Mesendoderm (in vitro differentiated cells): ENCODE measurements around the gene MICB.
A peak's percentile ranks its signal among the peaks of the same experiment; 100 is the strongest.

ENCODE experiments used
- DNase-seq: peaks from one replicate; pipeline ENCODE4 v3.0.0; 2013
- H2AK5ac ChIP-seq: 2 replicates; pipeline ENCODE4 v1.6.1; 2013; ENCODE audit warnings: low read length, inconsistent platforms
- H2BK120ac ChIP-seq: 2 replicates; pipeline ENCODE4 v1.6.1; 2013; ENCODE audit warnings: low read depth, mild to moderate bottlenecking, low read length, moderate library complexity, mixed read lengths
- H2BK15ac ChIP-seq: replicated peaks from 2 replicates; pipeline ENCODE4 v1.6.1; 2013; ENCODE audit warnings: low read depth, mild to moderate bottlenecking, moderate library complexity
- H2BK5ac ChIP-seq: 2 replicates; pipeline ENCODE4 v1.6.1; 2013; ENCODE audit warnings: low read length, inconsistent platforms
- H3K18ac ChIP-seq: 2 replicates; pipeline ENCODE4 v1.6.1; 2013; ENCODE audit warnings: mild to moderate bottlenecking, low read length, mixed read lengths
- H3K23ac ChIP-seq: one replicate; pipeline ENCODE4 v1.6.1; 2013; ENCODE audit warnings: low read length
- H3K27ac ChIP-seq: 2 replicates; pipeline ENCODE4 v1.5.1; 2013; ENCODE audit warnings: low read depth, mild to moderate bottlenecking, inconsistent platforms, low read length, moderate library complexity
- H3K27me3 ChIP-seq: 2 replicates; pipeline ENCODE4 v1.6.1; 2013; ENCODE audit warnings: low read length, control low read depth, mild to moderate bottlenecking, inconsistent platforms; ENCODE audit not compliant: insufficient read depth, poor library complexity
- H3K36me3 ChIP-seq: 2 replicates; pipeline ENCODE4 v1.6.1; 2013; ENCODE audit warnings: low read length, inconsistent platforms; ENCODE audit not compliant: control insufficient read depth, insufficient read depth
- H3K4ac ChIP-seq: one replicate; pipeline ENCODE4 v1.6.1; 2013; ENCODE audit warnings: low read depth, mild to moderate bottlenecking, low read length, moderate library complexity
- H3K4me1 ChIP-seq: 2 replicates; pipeline ENCODE4 v1.6.1; 2013; ENCODE audit warnings: low read depth, low read length, inconsistent platforms; ENCODE audit not compliant: control insufficient read depth
- H3K4me2 ChIP-seq: 2 replicates; pipeline ENCODE4 v1.6.1; 2013; ENCODE audit warnings: low read length
- H3K4me3 ChIP-seq: 2 replicates; pipeline ENCODE4 v1.5.1; 2013; ENCODE audit warnings: mild to moderate bottlenecking, low read length
- H3K56ac ChIP-seq: one replicate; pipeline ENCODE4 v1.6.1; 2013; ENCODE audit warnings: low read length
- H3K79me1 ChIP-seq: 2 replicates; pipeline ENCODE4 v1.6.1; 2013; ENCODE audit warnings: low read length, inconsistent platforms
- H3K79me2 ChIP-seq: 2 replicates; pipeline ENCODE4 v1.6.1; 2013; ENCODE audit warnings: mild to moderate bottlenecking, low read length; ENCODE audit not compliant: control insufficient read depth, insufficient read depth
- H3K9ac ChIP-seq: 2 replicates; pipeline ENCODE4 v1.6.1; 2013; ENCODE audit warnings: low read length, inconsistent platforms
- H4K5ac ChIP-seq: one replicate; pipeline ENCODE4 v1.6.1; 2013; ENCODE audit warnings: low read length
- H4K8ac ChIP-seq: one replicate; pipeline ENCODE4 v1.6.1; 2013; ENCODE audit warnings: low read depth, mild to moderate bottlenecking, control low read depth, low read length, moderate library complexity
- WGBS: extraction: QIAGEN DNeasy Blood & Tissue Kit; methylation state at CpG from one replicate; pipeline ENCODE4 v1.1.7; 2013; ENCODE audit warnings: low lambda C conversion rate, missing lambda C conversion rate; ENCODE audit not compliant: insufficient coverage; ENCODE audit errors: extremely low coverage; 5-methylcytosine and 5-hydroxymethylcytosine counted together

Gene MICB

GRCh38 chr6:31460361-31461025, 37.5 kb upstream of the MICB start:
- Histone ChIP-seq H3K4ac (no peak overlapping the region), H3K79me1 (no peaks in the 10 kb centered on the region), H2BK120ac (no peak overlapping the region), H3K4me1 (no peaks in the 10 kb centered on the region), H3K36me3 (no peaks in the 10 kb centered on the region), H4K5ac (no peak overlapping the region), H3K56ac (no peak overlapping the region), H4K8ac (no peak overlapping the region), H3K23ac (no peak overlapping the region), H3K9ac (no peak overlapping the region), H3K4me2 (no peak overlapping the region), H3K4me3 (no peak overlapping the region), H2BK15ac (no peak overlapping the region), H3K27me3 (no peaks in the 10 kb centered on the region), H3K79me2 (no peaks in the 10 kb centered on the region), H3K18ac (no peak overlapping the region), H2AK5ac (no peak overlapping the region), H2BK5ac (no peak overlapping the region), H3K27ac (no peak overlapping the region)
- no CpG with 5 or more reads among the region's 5 CpGs for WGBS
- DNase-seq, result no peak

DNA sequence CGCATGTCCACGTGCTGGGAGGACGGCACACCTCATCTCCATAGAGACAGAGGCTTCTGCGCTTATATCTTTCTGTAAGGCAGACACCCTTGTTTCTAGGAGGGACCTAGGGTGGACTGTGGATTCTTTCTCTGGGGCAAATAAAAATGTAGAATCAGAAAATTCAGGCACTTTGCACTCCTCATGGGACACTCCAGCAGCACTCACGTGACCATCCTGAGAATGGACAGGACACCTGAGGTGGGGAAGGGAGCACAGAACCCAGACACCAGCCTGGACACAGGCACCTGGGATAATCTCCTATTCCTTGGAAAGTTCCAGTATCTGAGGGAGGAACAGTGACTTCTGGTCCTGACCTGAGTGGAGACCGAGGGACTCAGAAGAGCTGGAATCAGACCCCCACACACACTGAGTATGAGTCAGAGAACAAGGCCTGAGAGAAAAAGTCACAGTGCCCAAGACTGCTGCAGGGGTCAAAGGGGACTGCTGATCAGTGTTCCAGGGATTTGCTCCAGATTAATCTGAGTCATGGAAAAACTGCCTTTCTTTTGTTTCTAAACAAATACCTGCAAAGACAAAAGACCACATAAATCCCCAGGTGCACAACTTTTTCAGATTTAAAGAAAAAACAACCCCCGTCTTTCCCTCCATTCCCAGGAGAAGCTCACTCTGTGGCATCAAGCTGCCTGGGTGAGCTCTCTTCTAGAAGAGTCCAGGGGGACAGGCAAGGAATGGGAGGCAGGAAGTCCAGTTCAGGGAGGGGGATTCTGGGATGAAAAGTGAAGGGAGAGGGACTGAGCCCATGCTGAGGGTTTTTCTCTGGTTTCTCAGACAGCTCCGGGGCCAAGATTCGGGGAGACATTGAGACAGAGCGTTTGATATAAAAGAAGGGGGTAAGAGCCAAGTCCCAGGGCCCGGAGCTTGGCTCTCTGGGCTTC, 35.6 kb upstream of the MICB start:
- no peaks in the 10 kb centered on the region for H3K79me2 ChIP-seq
- H3K4me3 ChIP-seq, result no peak overlapping the region
- peak overlapping the region; percentile 35 for H3K56ac ChIP-seq
- H3K4ac ChIP-seq, result no peak overlapping the region
- no peaks in the 10 kb centered on the region for H3K79me1 ChIP-seq
- no peak overlapping the region for H2AK5ac ChIP-seq
- WGBS, result no CpG with 5 or more reads among the region's 11 CpGs
- no peak overlapping the region for H3K9ac ChIP-seq
- no peaks in the 10 kb centered on the region for H3K27me3 ChIP-seq
- H4K5ac ChIP-seq, result no peak overlapping the region
- DNase-seq, result no peak
- H3K4me2 ChIP-seq, result peak overlapping the region; percentile 6
- H3K4me1 ChIP-seq, result no peaks in the 10 kb centered on the region
- H2BK120ac ChIP-seq, result no peak overlapping the region
- H3K18ac ChIP-seq, result no peak overlapping the region
- H3K23ac ChIP-seq, result no peak overlapping the region
- H3K36me3 ChIP-seq, result no peaks in the 10 kb centered on the region
- no peak overlapping the region for H2BK15ac ChIP-seq
- H4K8ac ChIP-seq, result no peak overlapping the region
- H2BK5ac ChIP-seq, result no peak overlapping the region
- no peak overlapping the region for H3K27ac ChIP-seq

GRCh38 chr6:31462964-31463870, 34.7 kb upstream of the MICB start:
- H4K8ac ChIP-seq, result no peak overlapping the region
- no CpG with 5 or more reads among the region's 29 CpGs for WGBS
- H3K56ac ChIP-seq, result peak overlapping the region; percentile 80
- H2BK120ac ChIP-seq, result no peak overlapping the region
- no peak overlapping the region for H2BK5ac ChIP-seq
- no peak overlapping the region for H2BK15ac ChIP-seq
- no peaks in the 10 kb centered on the region for H3K4me1 ChIP-seq
- peak overlapping the region; percentile 45 for H3K4me2 ChIP-seq
- H3K27me3 ChIP-seq, result no peaks in the 10 kb centered on the region
- no peak overlapping the region for H4K5ac ChIP-seq
- H3K23ac ChIP-seq, result no peak overlapping the region
- H3K79me1 ChIP-seq, result no peaks in the 10 kb centered on the region
- no peaks in the 10 kb centered on the region for H3K79me2 ChIP-seq
- no peak overlapping the region for H3K27ac ChIP-seq
- no peak overlapping the region for H3K4ac ChIP-seq
- no peak overlapping the region for H2AK5ac ChIP-seq
- H3K36me3 ChIP-seq, result no peaks in the 10 kb centered on the region
- H3K18ac ChIP-seq, result no peak overlapping the region
- no peak overlapping the region for H3K4me3 ChIP-seq
- peak; percentile 96 for DNase-seq
- peak overlapping the region; percentile 64 for H3K9ac ChIP-seq

- H3K4me3 ChIP-seq, result no peak overlapping the region
- no peak overlapping the region for H4K8ac ChIP-seq
- no peaks in the 10 kb centered on the region for H3K79me1 ChIP-seq
- no peak overlapping the region for H3K4me2 ChIP-seq
- H4K5ac ChIP-seq, result no peak overlapping the region
- H2BK5ac ChIP-seq, result no peak overlapping the region
- H2AK5ac ChIP-seq, result no peak overlapping the region
- no peak overlapping the region for H3K18ac ChIP-seq
- no peak overlapping the region for H3K4ac ChIP-seq
- no peaks in the 10 kb centered on the region for H3K27me3 ChIP-seq
- H3K79me2 ChIP-seq, result no peaks in the 10 kb centered on the region
- no peak overlapping the region for H3K56ac ChIP-seq
- no peak for DNase-seq
- no CpG with 5 or more reads among the region's 7 CpGs for WGBS
- no peak overlapping the region for H3K9ac ChIP-seq
- H2BK120ac ChIP-seq, result no peak overlapping the region
- no peak overlapping the region for H3K23ac ChIP-seq
- no peak overlapping the region for H3K27ac ChIP-seq
- no peak overlapping the region for H2BK15ac ChIP-seq
- H3K36me3 ChIP-seq, result no peaks in the 10 kb centered on the region
- no peaks in the 10 kb centered on the region for H3K4me1 ChIP-seq
Observed at GRCh38 chr6:31464252-31465184, 33.4 kb upstream of the MICB start.

GRCh38 chr6:31465185-31465536, 32.8 kb upstream of the MICB start:
- H2BK15ac ChIP-seq, result no peak overlapping the region
- H3K4ac ChIP-seq, result no peak overlapping the region
- no CpG with 5 or more reads among the region's 1 CpG for WGBS
- no peaks in the 10 kb centered on the region for H3K79me1 ChIP-seq
- no peaks in the 10 kb centered on the region for H3K27me3 ChIP-seq
- H4K8ac ChIP-seq, result no peak overlapping the region
- no peak overlapping the region for H3K23ac ChIP-seq
- DNase-seq, result no peak
- no peak overlapping the region for H2BK5ac ChIP-seq
- H3K9ac ChIP-seq, result no peak overlapping the region
- H3K4me1 ChIP-seq, result no peaks in the 10 kb centered on the region
- H3K27ac ChIP-seq, result no peak overlapping the region
- no peak overlapping the region for H3K56ac ChIP-seq
- H3K36me3 ChIP-seq, result no peaks in the 10 kb centered on the region
- H2AK5ac ChIP-seq, result no peak overlapping the region
- no peaks in the 10 kb centered on the region for H3K79me2 ChIP-seq
- no peak overlapping the region for H2BK120ac ChIP-seq
- H3K4me2 ChIP-seq, result no peak overlapping the region
- no peak overlapping the region for H3K18ac ChIP-seq
- no peak overlapping the region for H4K5ac ChIP-seq
- no peak overlapping the region for H3K4me3 ChIP-seq
